TTC549 (cell line): ENCODE measurements around the gene CDH22.

ENCODE experiments used
- FAIRE-seq: peaks from 2 replicates; lab custom pipeline; 2012; peaks lifted over from hg19 to GRCh38; lab: Jason Lieb, UNC

The CDH22 gene

GRCh38 chr20:46343975-46344357, 35.7 kb upstream of the CDH22 start:
- no peak for FAIRE-seq

- no peak for FAIRE-seq
These were observed 35.2 kb upstream of the CDH22 start for GRCh38 chr20:46343348-46343974.

- FAIRE-seq = no peak
These were observed 34.4 kb upstream of the CDH22 start for GRCh38 chr20:46342451-46343347.

DNA sequence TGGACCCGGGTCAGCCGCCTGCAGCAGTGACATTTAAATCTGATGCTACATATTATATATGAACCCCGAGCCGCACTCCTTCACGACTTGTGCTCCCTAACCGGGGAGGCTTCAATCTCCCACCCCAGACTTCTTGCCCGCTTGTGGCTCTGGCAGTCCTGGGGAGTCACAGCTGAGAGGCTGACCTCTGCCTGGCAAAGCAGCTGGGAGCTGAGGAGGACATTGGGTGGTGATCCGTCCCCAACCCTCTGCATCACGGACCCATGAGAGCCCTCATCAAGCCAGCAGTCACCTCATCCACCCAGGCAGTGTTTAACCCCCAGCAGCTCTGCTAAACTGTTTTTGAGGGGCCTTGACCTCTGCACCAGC, 33.7 kb upstream of the CDH22 start:
- FAIRE-seq = no peak

- no peak for FAIRE-seq
These were observed 33.0 kb upstream of the CDH22 start for GRCh38 chr20:46341074-46342009.

DNA sequence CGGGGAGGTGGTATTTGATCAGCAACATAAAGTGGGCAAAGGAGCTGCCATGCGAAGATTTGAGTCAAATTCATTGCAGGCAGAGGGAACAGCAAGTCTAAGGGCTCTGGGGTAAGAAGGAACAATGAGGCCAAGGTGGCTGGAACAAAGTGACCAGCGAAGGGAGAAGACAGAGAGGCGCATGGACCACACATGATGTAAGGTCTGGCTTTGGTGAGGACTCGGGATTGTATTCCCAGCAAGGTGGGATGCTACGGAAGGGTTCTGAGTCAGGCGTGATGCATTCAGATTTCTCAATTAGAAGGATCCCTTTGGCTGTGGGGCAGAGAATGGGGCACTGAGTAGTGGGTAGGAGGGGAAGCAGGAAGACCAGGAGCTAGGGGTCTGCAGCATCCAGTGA, 30.7 kb upstream of the CDH22 start:
- FAIRE-seq = no peak

DNA sequence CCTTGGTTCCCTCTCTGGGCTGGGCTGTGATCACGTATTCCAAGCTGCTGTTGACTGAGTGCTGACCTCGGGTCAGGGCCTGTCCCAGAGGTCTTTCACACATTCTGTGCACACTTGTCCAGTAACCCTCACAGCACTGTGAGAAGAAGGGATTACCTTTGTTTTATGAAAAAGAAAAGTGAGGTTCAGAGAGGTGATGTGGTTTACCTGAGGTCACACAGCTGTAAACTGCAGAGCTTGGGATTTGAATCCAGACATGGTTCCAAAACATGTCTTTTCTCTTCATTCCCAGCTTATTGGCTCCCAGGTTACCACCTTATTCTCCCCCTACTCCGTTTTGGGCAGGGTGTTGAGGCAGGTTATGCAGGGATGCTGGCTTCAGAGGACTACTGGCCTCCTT, 28.4 kb upstream of the CDH22 start:
- FAIRE-seq = no peak

GRCh38 chr20:46334303-46334904, 26.1 kb upstream of the CDH22 start:
- no peak for FAIRE-seq

- FAIRE-seq = no peak
These were observed 25.1 kb upstream of the CDH22 start for GRCh38 chr20:46333161-46333991.

DNA sequence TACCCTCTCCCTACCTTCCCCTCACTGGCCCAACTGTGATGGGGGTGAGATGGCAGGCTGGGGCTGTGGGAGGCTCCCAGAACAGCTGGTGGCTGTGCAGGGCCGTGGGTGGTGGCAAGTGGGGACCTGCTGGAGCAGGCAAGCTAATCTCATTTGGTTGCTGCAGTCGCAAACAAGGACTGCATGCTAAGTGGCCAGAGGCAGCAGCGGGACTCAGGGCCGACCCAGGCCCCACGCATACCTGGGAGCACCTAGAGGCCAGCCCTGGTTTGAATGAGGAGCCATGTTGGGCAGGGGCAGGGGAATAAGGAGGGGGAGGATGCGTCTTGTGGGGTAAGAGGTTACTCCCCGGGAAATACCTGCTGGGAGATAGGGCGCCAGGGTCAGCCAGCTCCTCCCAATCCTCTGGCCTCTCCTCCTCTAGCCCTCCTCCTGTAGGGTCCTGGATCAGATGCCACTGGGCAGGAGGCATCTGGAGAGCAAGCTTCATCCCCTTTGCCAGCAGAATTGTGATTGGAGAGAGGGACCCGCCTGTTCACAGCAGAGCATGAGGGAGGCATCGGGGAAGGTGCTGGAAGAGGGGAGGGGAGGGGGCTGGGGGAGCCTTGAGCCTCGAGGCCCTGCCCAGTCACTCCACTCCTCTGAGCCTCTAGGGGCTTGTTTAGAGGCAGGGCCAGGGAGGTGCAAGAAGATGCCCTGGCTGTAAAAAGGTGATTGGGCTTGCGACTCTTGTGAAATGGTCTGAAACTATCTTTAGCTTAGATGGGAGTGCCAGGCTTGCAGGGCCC, 24.3 kb upstream of the CDH22 start:
- no peak for FAIRE-seq

- FAIRE-seq = no peak
These were observed 23.5 kb upstream of the CDH22 start for GRCh38 chr20:46331611-46332361.

DNA sequence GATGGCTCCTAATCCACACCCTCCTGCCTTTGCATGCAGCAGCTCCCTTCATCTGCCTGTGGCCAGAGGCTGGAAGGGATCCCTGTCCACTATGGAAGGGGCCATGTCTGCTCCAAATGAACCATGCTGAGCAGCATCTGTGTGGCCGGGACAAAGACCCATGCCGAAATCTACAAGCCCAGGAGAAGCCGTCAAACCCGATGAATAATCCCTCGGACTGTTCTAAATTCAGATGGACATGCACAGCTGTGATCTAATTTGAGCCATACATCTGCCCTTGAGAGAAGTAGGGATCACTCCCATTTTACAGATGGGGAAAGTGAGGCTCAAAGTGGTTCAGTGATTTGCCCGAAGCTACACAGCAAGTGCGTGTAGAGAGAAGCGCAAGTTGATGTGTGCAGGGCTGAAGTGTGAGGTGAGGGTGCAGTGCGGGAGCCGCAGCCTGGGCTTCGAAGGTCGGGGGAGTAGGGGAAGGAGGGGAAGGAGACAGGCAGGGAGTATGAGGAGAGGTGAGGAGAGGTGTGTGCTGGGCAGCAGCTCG, 22.6 kb upstream of the CDH22 start:
- FAIRE-seq = no peak

DNA sequence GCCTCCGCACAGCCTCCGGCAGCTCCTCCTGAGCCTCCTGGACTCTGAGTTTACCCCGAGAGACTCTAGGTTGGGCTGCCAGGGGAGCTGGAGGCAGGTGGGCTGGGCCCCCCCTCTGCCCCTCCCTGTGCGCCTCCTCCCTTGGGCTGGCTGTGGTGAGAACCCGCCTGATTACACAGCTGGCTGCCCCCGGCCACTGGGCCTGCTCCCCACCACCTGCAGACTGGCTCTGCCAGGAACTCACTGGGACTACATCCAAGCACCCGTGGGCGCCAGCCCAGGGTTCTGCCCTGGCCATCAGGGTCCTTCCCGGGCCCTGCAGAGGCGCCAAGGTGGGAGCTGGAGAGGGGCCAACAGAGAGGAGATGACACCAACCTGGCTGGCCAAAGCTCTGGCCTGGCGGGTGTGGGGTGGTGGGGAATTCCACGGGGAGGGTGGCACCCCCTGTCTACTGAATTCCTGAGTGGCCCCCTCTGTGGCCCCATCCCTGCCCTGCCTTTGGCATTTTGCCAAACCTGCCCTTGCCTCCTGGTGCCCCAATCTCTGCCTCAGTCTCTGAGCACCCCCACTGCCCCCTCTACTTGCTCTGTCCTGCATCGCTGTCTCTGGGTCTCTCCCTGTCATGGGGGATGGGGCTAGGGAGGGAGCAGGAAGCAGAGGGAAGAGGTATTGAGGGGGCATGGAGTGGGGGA, 21.9 kb upstream of the CDH22 start:
- FAIRE-seq = no peak

- FAIRE-seq = no peak
These were observed 20.0 kb upstream of the CDH22 start for GRCh38 chr20:46328200-46328882.

GRCh38 chr20:46327557-46327956, 19.3 kb upstream of the CDH22 start:
- no peak for FAIRE-seq

DNA sequence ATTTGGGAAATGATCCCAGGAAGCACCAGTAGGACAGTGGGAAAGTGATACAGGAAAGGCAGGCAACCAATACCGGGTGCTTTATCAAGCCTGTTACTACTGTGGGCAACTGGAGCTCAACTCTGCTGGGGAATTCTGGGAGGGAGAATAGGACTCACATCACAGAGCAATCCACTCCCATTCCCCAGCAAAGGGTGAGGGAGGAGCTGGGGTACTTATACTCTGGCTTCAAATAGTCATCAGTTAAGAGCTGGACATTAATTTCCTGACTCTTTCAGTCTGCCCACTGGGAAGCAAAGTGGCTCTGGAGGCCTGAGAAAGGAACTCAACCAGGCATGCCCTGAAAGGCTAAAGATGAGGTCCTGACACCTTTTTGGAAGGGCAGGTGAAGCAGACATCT, 17.5 kb upstream of the CDH22 start:
- FAIRE-seq = no peak

GRCh38 chr20:46324960-46325703, 16.8 kb upstream of the CDH22 start:
- no peak for FAIRE-seq

DNA sequence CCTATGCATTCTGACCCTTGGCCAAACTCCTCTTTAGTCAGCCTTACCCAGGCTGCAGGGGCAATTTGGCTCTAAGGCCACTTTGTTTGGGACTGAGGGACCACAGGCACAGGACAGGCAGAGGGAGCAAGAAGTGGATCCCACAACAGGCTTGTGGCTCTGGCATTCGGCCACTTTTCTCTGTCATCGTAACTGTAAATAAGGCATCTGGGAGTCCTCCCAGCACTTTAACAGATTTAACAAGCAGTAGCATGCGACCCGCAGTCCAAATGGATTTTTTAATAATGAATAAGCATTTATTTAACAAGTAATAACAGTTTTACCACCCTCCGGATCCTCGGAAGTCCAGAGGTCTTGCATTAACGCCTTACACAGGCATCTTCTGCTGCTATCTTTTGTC, 16.1 kb upstream of the CDH22 start:
- no peak for FAIRE-seq
